Thoracic aorta (tissue), 2 donors: ENCODE data around the gene MEPCE. TPM values are rescaled to one million over a fixed set of nuclear protein-coding genes. Genes with fewer than 3 reads are reported as not detected.

Experiments used
- ATAC-seq: fragments of 150-250 bp; one replicate; pipeline ENCODE4 v1.8.0; 2017; ENCODE audit warnings: low read depth; ENCODE audit not compliant: insufficient number of reproducible peaks, low FRiP score
- DNase-seq: peaks from one replicate; pipeline ENCODE4 v3.0.0-alpha.2; 2020; ENCODE audit warnings: low spot score
- H3K27ac ChIP-seq, 2 donors: fragments of 200-600 bp; sonication (generic); 1 replicate in 1 of 2; 2 replicates in 1 of 2; pipeline ENCODE4 v1.5.1; 2016; ENCODE audit warnings: mild to moderate bottlenecking in 2 of 2, moderate library complexity in 2 of 2
- H3K27me3 ChIP-seq: fragments of 200-600 bp; sonication (generic); replicated peaks from 2 replicates; pipeline ENCODE4 v1.6.0; 2016; ENCODE audit warnings: mild to moderate bottlenecking; ENCODE audit not compliant: insufficient read depth
- H3K36me3 ChIP-seq: fragments of 200-600 bp; sonication (generic); one replicate; pipeline ENCODE4 v1.5.1; 2016
- H3K4me1 ChIP-seq, 2 donors: fragments of 200-600 bp; sonication (generic); 1 replicate in 1 of 2; 2 replicates in 1 of 2; pipeline versions ENCODE4 v1.5.1 to v1.6.0; 2016; ENCODE audit warnings: low read depth in 2 of 2, mild to moderate bottlenecking in 1 of 2; ENCODE audit not compliant: control insufficient read depth in 1 of 2
- H3K4me3 ChIP-seq: fragments of 200-600 bp; sonication (generic); 2 replicates; pipeline ENCODE4 v1.5.1; 2016; ENCODE audit warnings: mild to moderate bottlenecking
- H3K9me3 ChIP-seq: fragments of 200-600 bp; sonication (generic); 2 replicates; pipeline ENCODE4 v1.5.1; 2016
- total RNA-seq, 2 donors: library from RNA; depleted of rRNA; stranded (reverse); fragments of >200 nt; gene quantifications; one replicate each; pipeline versions ENCODE4 v1.1.0 to v1.2.3, GENCODE V29; 2016
- TF ChIP-seq, protein P1 (sequence below): fragments of 200-600 bp; sonication (generic); IDR thresholded peaks from one replicate; pipeline ENCODE4 v1.5.1; 2019; ENCODE audit warnings: antibody characterized with exemption

Gene MEPCE
- total RNA-seq, 2 donors from 2014 or later, result 27.2 to 27.8 TPM

DNA sequence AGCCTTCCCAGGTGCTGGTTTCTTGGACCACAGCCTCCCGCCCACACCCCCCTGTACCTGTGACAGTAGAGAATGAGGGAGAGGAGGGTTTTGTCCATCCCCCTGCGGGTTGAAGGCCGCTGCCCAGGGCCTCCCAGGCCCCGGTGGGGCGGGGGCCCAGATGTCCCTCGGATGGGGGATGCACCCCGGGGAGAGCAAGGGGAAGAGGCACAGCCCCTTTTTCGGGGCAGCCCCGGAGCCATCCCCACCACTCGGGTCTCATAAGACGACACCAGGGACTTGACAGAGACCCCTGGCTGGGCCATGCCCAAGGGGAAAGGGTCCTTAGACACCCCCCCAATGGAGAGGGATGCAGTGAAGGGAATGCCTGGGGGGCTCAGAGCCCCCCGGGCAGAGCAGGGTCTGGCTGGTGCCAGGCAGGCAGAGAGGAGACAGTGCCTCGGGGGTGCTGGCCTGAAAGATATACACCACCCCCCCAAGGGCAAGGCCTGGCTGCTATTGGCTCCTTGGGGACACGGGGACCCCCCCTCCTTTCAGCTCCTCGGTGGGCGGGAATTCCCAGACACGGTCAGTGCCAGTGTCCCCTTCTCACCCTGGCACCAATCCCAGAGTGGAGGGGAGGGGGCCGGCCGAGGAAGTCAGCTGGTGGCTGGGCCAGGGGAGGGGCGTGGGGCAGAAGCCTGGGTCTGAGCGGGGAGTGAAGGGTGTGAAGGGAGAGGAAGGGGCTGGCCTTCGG, 38.2 kb downstream of the MEPCE start:
- no peaks in the 10 kb centered on the region for H3K9me3 ChIP-seq
- peaks cover 13% of the 10 kb centered on the region for H3K36me3 ChIP-seq
- no peak overlapping the region for H3K27ac ChIP-seq
- H3K4me1 ChIP-seq, result peaks cover 15 to 35% of the 10 kb centered on the region in 2 donors
- no peak for DNase-seq
- H3K27me3 ChIP-seq, result no peaks in the 10 kb centered on the region
- TF ChIP-seq, protein P1, sequence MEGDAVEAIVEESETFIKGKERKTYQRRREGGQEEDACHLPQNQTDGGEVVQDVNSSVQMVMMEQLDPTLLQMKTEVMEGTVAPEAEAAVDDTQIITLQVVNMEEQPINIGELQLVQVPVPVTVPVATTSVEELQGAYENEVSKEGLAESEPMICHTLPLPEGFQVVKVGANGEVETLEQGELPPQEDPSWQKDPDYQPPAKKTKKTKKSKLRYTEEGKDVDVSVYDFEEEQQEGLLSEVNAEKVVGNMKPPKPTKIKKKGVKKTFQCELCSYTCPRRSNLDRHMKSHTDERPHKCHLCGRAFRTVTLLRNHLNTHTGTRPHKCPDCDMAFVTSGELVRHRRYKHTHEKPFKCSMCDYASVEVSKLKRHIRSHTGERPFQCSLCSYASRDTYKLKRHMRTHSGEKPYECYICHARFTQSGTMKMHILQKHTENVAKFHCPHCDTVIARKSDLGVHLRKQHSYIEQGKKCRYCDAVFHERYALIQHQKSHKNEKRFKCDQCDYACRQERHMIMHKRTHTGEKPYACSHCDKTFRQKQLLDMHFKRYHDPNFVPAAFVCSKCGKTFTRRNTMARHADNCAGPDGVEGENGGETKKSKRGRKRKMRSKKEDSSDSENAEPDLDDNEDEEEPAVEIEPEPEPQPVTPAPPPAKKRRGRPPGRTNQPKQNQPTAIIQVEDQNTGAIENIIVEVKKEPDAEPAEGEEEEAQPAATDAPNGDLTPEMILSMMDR, result no peak
- ATAC-seq, result no peak
- H3K4me3 ChIP-seq, result no peak overlapping the region

- ATAC-seq (no peak), DNase-seq (peak; percentile 52)
- no peak overlapping the region for H3K4me3 ChIP-seq
- H3K27ac ChIP-seq, result no peak overlapping the region
- TF ChIP-seq, protein P1, result peak; percentile 97
- peaks cover 22 to 50% of the 10 kb centered on the region in 2 donors for H3K4me1 ChIP-seq
- no peaks in the 10 kb centered on the region for H3K9me3 ChIP-seq
- peaks cover 21% of the 10 kb centered on the region for H3K36me3 ChIP-seq
- no peaks in the 10 kb centered on the region for H3K27me3 ChIP-seq
These were observed 39.8 kb downstream of the MEPCE start for GRCh38 chr7:100469227-100470044.

- Histone ChIP-seq H3K27ac (no peak overlapping the region), H3K9me3 (no peaks in the 10 kb centered on the region), H3K4me3 (no peak overlapping the region), H3K4me1 (peaks cover 25 to 55% of the 10 kb centered on the region in 2 donors), H3K27me3 (no peaks in the 10 kb centered on the region), H3K36me3 (peaks cover 25% of the 10 kb centered on the region)
- DNase-seq (no peak), ATAC-seq (no peak)
- TF ChIP-seq, protein P1, result no peak
These were observed 41.4 kb downstream of the MEPCE start for GRCh38 chr7:100471021-100471420.

- peaks cover 33 to 58% of the 10 kb centered on the region in 2 donors for H3K4me1 ChIP-seq
- TF ChIP-seq, protein P1, result no peak
- DNase-seq (no peak), ATAC-seq (no peak)
- H3K9me3 ChIP-seq, result no peaks in the 10 kb centered on the region
- H3K27me3 ChIP-seq, result no peaks in the 10 kb centered on the region
- H3K4me3 ChIP-seq, result no peak overlapping the region
- H3K36me3 ChIP-seq, result peaks cover 20% of the 10 kb centered on the region
- peak overlapping the region; percentile 48 to 70 for H3K27ac ChIP-seq
These were observed 42.7 kb downstream of the MEPCE start for GRCh38 chr7:100472121-100472851.
